Heart right ventricle (tissue), 16 donors: Measurements from ENCODE around the gene BCL2. TPM values are rescaled to one million over a fixed set of nuclear protein-coding genes. Genes with fewer than 3 reads are reported as not detected.

ENCODE experiments used
- ATAC-seq, 8 donors: fragments of 200-7000 bp; cut with Tn5 transposase; one replicate each; pipeline ENCODE4 v1.9.1; 2020; ENCODE audit warnings: mild to moderate bottlenecking in 8 of 8, moderate library complexity in 8 of 8, moderate number of reproducible peaks in 1 of 8
- DNase-seq, 2 donors: peaks; one replicate each; pipeline ENCODE4 v3.0.0-alpha.2; 2020
- H3K27ac ChIP-seq, 10 donors: fragments of 200-600 bp; sonication (generic) in 2 of 10; one replicate each; pipeline versions ENCODE4 v1.5.0 to v1.8.0; 2020 to 2022; ENCODE audit warnings: mild to moderate bottlenecking in 3 of 10
- H3K27me3 ChIP-seq, 7 donors: fragments of 200-600 bp; one replicate each; pipeline ENCODE4 v1.8.0; 2021 to 2022; ENCODE audit warnings: mild to moderate bottlenecking in 2 of 7
- H3K36me3 ChIP-seq, 9 donors: fragments of 200-600 bp; sonication (generic) in 1 of 9; one replicate each; pipeline versions ENCODE4 v1.5.0 to v1.8.0; 2020 to 2022; ENCODE audit warnings: mild to moderate bottlenecking in 2 of 9
- H3K4me1 ChIP-seq, 9 donors: fragments of 200-600 bp; sonication (generic) in 1 of 9; one replicate each; pipeline versions ENCODE4 v1.5.0 to v1.8.0; 2020 to 2022; ENCODE audit warnings: mild to moderate bottlenecking in 4 of 9
- H3K4me3 ChIP-seq, 10 donors: fragments of 200-600 bp; sonication (generic) in 2 of 10; one replicate each; pipeline versions ENCODE4 v1.5.0 to v1.8.0; 2020 to 2022; ENCODE audit warnings: mild to moderate bottlenecking in 7 of 10, moderate library complexity in 2 of 10
- H3K9me3 ChIP-seq, 11 donors: fragments of 200-600 bp in 10 of 11; sonication (generic) in 2 of 11; one replicate each; pipeline versions ENCODE4 v1.5.0 to v1.8.0; 2013 to 2022; ENCODE audit warnings: mild to moderate bottlenecking in 2 of 11, control low read depth in 1 of 11, moderate library complexity in 1 of 11
- WGBS, 2 donors: extraction: QIAGEN DNeasy Blood & Tissue Kit; methylation state at CpG; one replicate each; pipeline ENCODE4 v1.1.7; 2013; ENCODE audit warnings: inconsistent platforms in 1 of 2; 5-methylcytosine and 5-hydroxymethylcytosine counted together
- intact Hi-C, 10 donors: fragments of 100-400 bp; cut with DNase I; formaldehyde crosslinking; loops; one replicate each; pipeline versions ENCODE4 v1.11.1 to v1.14.2; 2022
- polyA plus RNA-seq, 2 donors: library from polyadenylated mRNA; stranded (reverse); fragments of 200-250 nt; gene quantifications; one replicate each; pipeline ENCODE4 v1.2.3, GENCODE V29; 2013
- total RNA-seq, 10 donors: library from RNA; stranded (reverse); fragmentation: NEBNext Ultra II Directional in 3 of 10; extraction: Animal tissue kit (Norgen Biotek cat#: 25700) in 3 of 10; gene quantifications; one replicate each; pipeline versions ENCODE4 v1.2.1 to v1.2.4, GENCODE V29; 2021 to 2023
- TF ChIP-seq, protein P1 (sequence below), 9 donors: fragments of 200-600 bp; sonication (generic) in 2 of 9; IDR thresholded peaks; one replicate each; pipeline versions ENCODE4 v1.5.0 to v1.8.0; 2021 to 2022; ENCODE audit warnings: antibody characterized with exemption in 9 of 9, mild to moderate bottlenecking in 5 of 9, moderate library complexity in 1 of 9
- donor health status: Arrhythmogenic right ventricular cardiomyopathy.
- donor health status: ischemic (EF 13 %, LVEDD 7.1; RV severe dilation, severe dysfunction).
- donor health status: healthy with polysubstance abuse.
- donor health status: DM: no; HTN: yes; CAD: no.
- donor health status: DM: no; HTN: no; CAD: no.
- donor health status: ischemic (EF 25% LVEDD 6.9; RV normal size, moderate dysfunction).
- donor health status: ischemic (EF 25% LVEDD 5.7; RV mildly dilated, moderate dysfunction).
- donor health status: healthy.
- donor health status: DM: yes; HTN: yes; CAD: no.
- donor health status: Ischemic cardiomyopathy.
- donor health status: ischemic (EF 35%, LVEDD 5.7; RV mildly dilated, moderate dysfunction).
- donor health status: nonischemic (EF 11% LVEDD 7.7; RV severe dilation, severe dysfunction).
- donor health status: DM: yes; HTN: yes; CAD: no.
- donor health status: PGD.
- donor health status: ischemic (EF 29% LVEDD 5.4; RV normal size, mild dysfunction).
- donor health status: nonischemic (EF 23%, LVEDD 6.1; RV moderate dilation, normal function).

Gene BCL2
- total and polyA plus RNA-seq, 12 donors: 1.5 to 23.1 (median 9.6) TPM

DNA sequence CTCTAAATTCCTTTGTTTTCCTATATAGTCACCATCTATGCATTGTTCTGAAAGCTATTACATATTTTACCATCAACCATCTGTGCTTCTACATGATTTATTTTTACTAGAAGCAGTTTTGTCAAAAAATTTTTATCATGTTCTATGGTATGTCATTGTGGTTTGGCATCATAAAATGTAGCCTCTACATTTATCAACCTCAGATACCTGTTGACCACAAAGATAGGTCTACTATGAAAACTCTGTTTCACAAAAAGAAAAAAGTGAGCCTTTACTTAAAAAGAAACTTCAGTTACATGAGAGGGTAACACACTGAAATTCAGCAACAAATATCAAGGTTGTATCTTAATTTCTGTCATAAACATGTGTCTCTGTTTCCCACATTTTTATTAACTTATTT lies 3.7 kb downstream of the BCL2 start:
- H3K4me3 ChIP-seq: peak overlapping the region in 1 of 10 donors; percentile 82
- intact Hi-C loops: loop anchor here in 4 of 10 donors (5.0 to 10.0 kb wide), 4 partner anchors 51 to 139 kb away; no protein-coding TSS in a partner anchor
- H3K27ac ChIP-seq: peak overlapping the region in 3 of 10 donors; percentile 4 to 37 (median 19)
- no peaks in the 10 kb centered on the region for H3K9me3 ChIP-seq
- peaks cover 3 to 75% (median 51%) of the 10 kb centered on the region in 9 donors for H3K4me1 ChIP-seq
- no peak for DNase-seq
- H3K36me3 ChIP-seq: no peaks in the 10 kb centered on the region
- H3K27me3 ChIP-seq: peaks cover 0 to 8% (median 0%) of the 10 kb centered on the region in 7 donors
- TF ChIP-seq, protein P1, sequence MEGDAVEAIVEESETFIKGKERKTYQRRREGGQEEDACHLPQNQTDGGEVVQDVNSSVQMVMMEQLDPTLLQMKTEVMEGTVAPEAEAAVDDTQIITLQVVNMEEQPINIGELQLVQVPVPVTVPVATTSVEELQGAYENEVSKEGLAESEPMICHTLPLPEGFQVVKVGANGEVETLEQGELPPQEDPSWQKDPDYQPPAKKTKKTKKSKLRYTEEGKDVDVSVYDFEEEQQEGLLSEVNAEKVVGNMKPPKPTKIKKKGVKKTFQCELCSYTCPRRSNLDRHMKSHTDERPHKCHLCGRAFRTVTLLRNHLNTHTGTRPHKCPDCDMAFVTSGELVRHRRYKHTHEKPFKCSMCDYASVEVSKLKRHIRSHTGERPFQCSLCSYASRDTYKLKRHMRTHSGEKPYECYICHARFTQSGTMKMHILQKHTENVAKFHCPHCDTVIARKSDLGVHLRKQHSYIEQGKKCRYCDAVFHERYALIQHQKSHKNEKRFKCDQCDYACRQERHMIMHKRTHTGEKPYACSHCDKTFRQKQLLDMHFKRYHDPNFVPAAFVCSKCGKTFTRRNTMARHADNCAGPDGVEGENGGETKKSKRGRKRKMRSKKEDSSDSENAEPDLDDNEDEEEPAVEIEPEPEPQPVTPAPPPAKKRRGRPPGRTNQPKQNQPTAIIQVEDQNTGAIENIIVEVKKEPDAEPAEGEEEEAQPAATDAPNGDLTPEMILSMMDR (IDR thresholded peaks at IDR 0.05): no peak
- ATAC-seq: no peak

- H3K4me1 ChIP-seq: peaks cover 3 to 75% (median 51%) of the 10 kb centered on the region in 9 donors
Measured at GRCh38 chr18:63315131-63315662, 4.4 kb downstream of the BCL2 start.

DNA sequence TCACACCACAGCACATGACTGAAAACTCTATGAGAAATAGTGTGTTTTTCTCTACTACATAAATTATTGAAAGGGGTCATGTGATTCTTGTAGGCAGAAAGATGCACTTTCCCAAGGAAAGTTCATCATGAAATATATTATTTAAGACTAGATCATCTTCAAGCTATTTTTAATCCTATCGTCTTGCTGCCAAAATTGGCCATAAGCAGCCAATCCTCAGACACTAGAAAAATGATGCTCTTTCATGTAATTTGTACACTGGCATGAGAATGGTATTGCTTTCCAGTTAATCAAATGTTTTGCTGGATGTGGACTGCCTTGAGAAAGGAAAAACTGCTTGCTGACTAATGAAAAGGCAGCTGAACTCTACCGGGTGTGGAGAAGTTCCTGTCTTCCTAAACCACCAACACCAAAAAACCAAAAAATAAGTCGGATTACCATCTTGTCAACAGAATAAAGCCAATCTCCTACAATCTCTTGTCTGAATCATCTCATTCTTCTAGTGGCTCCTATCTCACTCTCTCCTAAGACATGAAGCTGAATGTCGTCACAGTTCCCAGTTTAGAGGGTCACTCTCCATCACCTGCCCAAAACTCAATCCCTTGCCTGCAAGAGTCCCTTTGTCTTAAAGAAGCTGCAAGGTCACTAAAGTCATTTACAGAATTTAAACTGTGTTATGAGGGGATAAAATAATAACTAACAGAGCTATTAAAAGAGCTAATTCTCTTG lies 5.3 kb downstream of the BCL2 start:
- Histone ChIP-seq H3K27me3 (peaks cover 0 to 8% (median 0%) of the 10 kb centered on the region in 7 donors), H3K4me3 (no peak overlapping the region)

More at GRCh38 chr18:63315131-63315662, 4.4 kb downstream of the BCL2 start:
- H3K27ac ChIP-seq: peak overlapping the region in 2 of 10 donors; percentile 4 to 19
- H3K9me3 ChIP-seq: no peaks in the 10 kb centered on the region
- H3K27me3 ChIP-seq: peaks cover 0 to 8% (median 0%) of the 10 kb centered on the region in 7 donors
- WGBS, 2 donors: 67% methylated on average over 3 of the region's 3 CpGs
- H3K4me3 ChIP-seq: no peak overlapping the region
- ATAC-seq: no peak
- no peak for DNase-seq
- intact Hi-C loops: loop anchor here in 4 of 10 donors (5.0 to 10.0 kb wide), 4 partner anchors 50 to 138 kb away; no protein-coding TSS in a partner anchor
- no peaks in the 10 kb centered on the region for H3K36me3 ChIP-seq
- TF ChIP-seq, protein P1 (IDR thresholded peaks at IDR 0.05): no peak

GRCh38 chr18:63313396-63313917 lies 6.1 kb downstream of the BCL2 start:
- WGBS, 2 donors: 80 to 85% methylated on average over 5 of the region's 5 CpGs
- H3K27ac ChIP-seq: no peak overlapping the region
- ATAC-seq (no peak), DNase-seq (no peak)
- peaks cover 0 to 5% (median 0%) of the 10 kb centered on the region in 7 donors for H3K27me3 ChIP-seq
- intact Hi-C loops: loop anchor here in 3 of 10 donors (10.0 kb wide), 2 partner anchors 49 to 79 kb away; no protein-coding TSS in a partner anchor
- H3K4me1 ChIP-seq: peaks cover 3 to 72% (median 54%) of the 10 kb centered on the region in 9 donors
- H3K4me3 ChIP-seq: no peak overlapping the region
- no peaks in the 10 kb centered on the region for H3K9me3 ChIP-seq
- no peaks in the 10 kb centered on the region for H3K36me3 ChIP-seq
- TF ChIP-seq, protein P1 (IDR thresholded peaks at IDR 0.05): no peak

More for the DNA sequence above, 5.3 kb downstream of the BCL2 start:
- 73 to 75% methylated on average over 4 of the region's 4 CpGs for WGBS, 2 donors
- peaks cover 3 to 75% (median 51%) of the 10 kb centered on the region in 9 donors for H3K4me1 ChIP-seq
- no peak for ATAC-seq
- peak overlapping the region in 1 of 10 donors; percentile 4 for H3K27ac ChIP-seq
- TF ChIP-seq, protein P1 (IDR thresholded peaks at IDR 0.05): no peak
- intact Hi-C loops: loop anchor here in 3 of 10 donors (10.0 kb wide), 2 partner anchors 49 to 79 kb away; no protein-coding TSS in a partner anchor
- DNase-seq: no peak
- no peaks in the 10 kb centered on the region for H3K9me3 ChIP-seq
- no peaks in the 10 kb centered on the region for H3K36me3 ChIP-seq
